Fibroblast of skin of right quadriceps (primary cell): ENCODE data around the gene ISM2.

Experiments used
- DNase-seq: peaks from one replicate; pipeline ENCODE4 v3.0.0-alpha.2; 2013

ISM2 gene

DNA sequence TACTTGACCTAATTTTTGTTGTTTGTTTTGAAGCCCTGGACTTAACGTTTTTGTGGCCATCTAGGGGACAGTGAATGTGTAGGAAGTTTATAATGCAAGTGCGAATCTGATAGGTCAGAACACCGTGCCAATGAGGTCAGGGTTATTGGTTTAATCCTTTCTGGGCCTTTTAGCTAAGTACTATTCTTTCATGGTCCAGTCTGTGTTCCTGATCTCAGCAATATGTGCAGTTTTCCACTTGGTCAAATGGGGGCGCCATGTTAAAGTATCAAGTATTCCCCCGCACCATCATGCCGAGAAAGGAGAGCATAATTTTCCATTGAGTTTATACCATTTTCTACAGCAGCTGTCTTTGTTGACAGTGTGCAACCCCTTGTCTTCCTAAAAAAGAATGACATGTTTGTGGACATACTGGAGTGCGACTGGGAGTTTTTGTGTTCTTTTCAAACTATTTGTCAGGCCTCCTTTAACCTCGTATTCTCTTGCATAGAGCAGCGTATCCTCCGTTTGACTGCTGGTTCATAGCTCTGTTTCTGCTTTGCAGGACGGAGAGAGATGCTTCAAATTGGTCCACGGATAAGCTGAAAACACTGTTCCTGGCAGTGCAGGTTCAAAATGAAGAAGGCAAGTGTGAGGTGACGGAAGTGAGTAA is 39.4 kb downstream of the ISM2 start:
- peak; percentile 64 for DNase-seq

- peak; percentile 8 for DNase-seq
Measured at GRCh38 chr14:77458249-77458950, 40.2 kb downstream of the ISM2 start.

DNA sequence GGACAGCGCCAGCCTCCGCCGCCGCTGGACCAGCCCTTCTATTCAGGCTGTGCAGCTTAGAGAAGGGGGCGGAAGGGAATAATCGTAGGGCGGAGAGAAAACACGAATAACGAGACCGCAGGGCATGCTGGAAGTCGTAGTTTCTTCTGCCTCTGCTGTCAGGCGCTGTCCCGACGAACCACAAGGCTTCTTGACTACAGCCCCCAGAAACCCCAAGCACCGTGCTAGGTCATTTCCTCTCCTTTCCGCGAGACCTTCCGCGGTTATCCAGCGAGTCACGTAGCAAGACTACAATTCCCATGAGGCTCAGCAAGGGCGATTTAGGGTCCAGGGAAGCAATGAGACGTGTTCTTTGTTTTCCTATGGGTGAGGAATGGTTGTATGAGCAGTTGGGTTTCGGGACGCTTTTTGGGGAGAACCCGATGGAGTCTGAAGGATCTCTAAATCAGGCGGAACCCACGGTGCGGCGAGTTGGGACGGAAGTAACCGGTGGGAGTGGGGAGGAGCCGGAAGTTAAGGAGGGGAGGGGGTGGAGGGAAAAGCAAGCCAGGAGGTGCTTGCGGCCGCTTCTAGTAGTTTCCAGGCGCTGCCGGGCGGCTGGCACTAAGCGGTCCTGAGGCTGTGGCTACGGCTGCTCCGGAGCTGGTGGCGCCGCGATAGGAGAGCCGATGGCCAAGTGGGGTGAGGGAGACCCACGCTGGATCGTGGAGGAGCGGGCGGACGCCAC is 40.9 kb downstream of the ISM2 start, which contains the start of the genes AHSA1 and VIPAS39:
Gene AHSA1 (plus strand): TSS at position 572 of the 727 bp plus-strand sequence. CDS start 97 bp downstream, at position 669.
Gene VIPAS39 (minus strand): TSS at position 80 of the 727 bp plus-strand sequence. CDS start 3,499 bp downstream, outside the sequence.
- peak; percentile 99 for DNase-seq

GRCh38 chr14:77457115-77457521 is 41.5 kb downstream of the ISM2 start:
- no peak for DNase-seq

GRCh38 chr14:77455966-77456640 is 42.5 kb downstream of the ISM2 start:
- DNase-seq: no peak

GRCh38 chr14:77442196-77442595 is 56.4 kb downstream of the ISM2 start:
- no peak for DNase-seq

GRCh38 chr14:77439861-77440260 is 58.8 kb downstream of the ISM2 start:
- DNase-seq: no peak

DNA sequence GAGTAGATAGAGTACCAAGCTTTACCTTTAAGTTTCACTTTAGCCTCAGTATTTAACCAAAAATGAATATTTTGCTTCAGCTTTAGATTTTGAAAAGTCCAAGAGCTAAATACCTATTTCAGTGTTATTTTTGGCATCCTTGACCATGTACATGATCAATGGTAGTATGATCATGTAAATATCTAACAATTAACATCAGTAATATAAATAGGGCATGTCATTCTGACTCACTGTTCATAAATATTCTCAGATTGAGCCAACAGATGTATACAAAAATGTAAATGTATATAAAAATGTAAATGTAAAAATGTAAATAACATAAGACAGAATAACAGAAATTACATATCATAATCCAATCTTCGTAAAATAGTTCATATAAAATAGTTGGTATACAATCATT is 60.0 kb downstream of the ISM2 start:
- DNase-seq: no peak

- DNase-seq: peak; percentile 18
Measured at GRCh38 chr14:77436042-77436441, 62.6 kb downstream of the ISM2 start.

GRCh38 chr14:77426396-77426795 is 72.2 kb downstream of the ISM2 start:
- DNase-seq: no peak

DNA sequence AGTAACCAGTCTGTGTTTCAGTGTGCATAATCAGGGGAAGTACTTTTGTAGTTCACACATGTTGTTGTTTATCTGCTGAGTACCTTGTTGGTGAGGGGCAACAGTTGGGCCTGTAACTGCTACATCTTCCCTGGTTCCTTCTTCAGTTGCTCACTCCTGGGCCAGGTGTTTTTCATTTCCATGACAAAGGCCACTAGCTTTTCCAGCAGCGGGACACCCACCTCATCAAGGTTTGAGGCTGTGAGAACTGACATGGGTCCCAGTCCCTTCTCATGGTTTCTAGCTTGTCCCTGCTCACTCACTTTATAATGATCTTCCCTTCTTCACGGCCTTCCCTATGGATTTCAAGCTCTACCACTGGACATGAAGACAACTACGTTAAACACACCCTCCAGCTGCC is 73.8 kb downstream of the ISM2 start:
- DNase-seq: no peak
